HEK293T (cell line): ENCODE measurements around the gene SYT7.

Experiments
- BHLHE40 ChIP-seq: fragments of 450-650 bp; IDR thresholded peaks from 2 replicates; pipeline ENCODE4 v1.6.1; 2016; ENCODE audit warnings: mild to moderate bottlenecking, moderate library complexity, borderline replicate concordance
- CTBP1 ChIP-seq: fragments of 450-650 bp; IDR thresholded peaks from 2 replicates; pipeline ENCODE4 v1.6.1; 2016; ENCODE audit warnings: borderline replicate concordance
- ELF4 ChIP-seq: fragments of 450-650 bp; IDR thresholded peaks from 2 replicates; pipeline ENCODE4 v1.6.1; 2017; ENCODE audit warnings: antibody characterized with exemption
- FOXA1 ChIP-seq: fragments of 450-650 bp; IDR thresholded peaks from 2 replicates; pipeline ENCODE4 v1.6.1; 2016; ENCODE audit warnings: mild to moderate bottlenecking
- FOXK2 ChIP-seq: fragments of 450-650 bp; IDR thresholded peaks from 2 replicates; pipeline ENCODE4 v1.6.1; 2016; ENCODE audit warnings: mild to moderate bottlenecking
- FOXM1 ChIP-seq: fragments of 450-650 bp; IDR thresholded peaks from 2 replicates; pipeline ENCODE4 v1.6.1; 2017; ENCODE audit warnings: mild to moderate bottlenecking, borderline replicate concordance
- HDGF ChIP-seq: fragments of 450-650 bp; IDR thresholded peaks from 2 replicates; pipeline ENCODE4 v1.6.1; 2017; ENCODE audit warnings: antibody characterized with exemption, borderline replicate concordance
- LEF1 ChIP-seq: fragments of 450-650 bp; IDR thresholded peaks from 2 replicates; pipeline ENCODE4 v1.6.1; 2017; ENCODE audit warnings: mild to moderate bottlenecking, borderline replicate concordance
- NFRKB ChIP-seq: fragments of 450-650 bp; IDR thresholded peaks from 2 replicates; pipeline ENCODE4 v1.6.1; 2016; ENCODE audit warnings: mild to moderate bottlenecking, moderate library complexity
- PKNOX1 ChIP-seq: fragments of 450-650 bp; IDR thresholded peaks from 2 replicates; pipeline ENCODE4 v1.6.1; 2016
- SP1 ChIP-seq: fragments of 450-650 bp; IDR thresholded peaks from 2 replicates; pipeline ENCODE4 v1.6.1; 2017
- SUZ12 ChIP-seq: fragments of 450-650 bp; IDR thresholded peaks from 2 replicates; pipeline ENCODE4 v1.6.1; 2016; ENCODE audit warnings: mild to moderate bottlenecking
- TARDBP ChIP-seq: fragments of 450-650 bp; IDR thresholded peaks from 2 replicates; pipeline ENCODE4 v1.6.1; 2016

DNA sequence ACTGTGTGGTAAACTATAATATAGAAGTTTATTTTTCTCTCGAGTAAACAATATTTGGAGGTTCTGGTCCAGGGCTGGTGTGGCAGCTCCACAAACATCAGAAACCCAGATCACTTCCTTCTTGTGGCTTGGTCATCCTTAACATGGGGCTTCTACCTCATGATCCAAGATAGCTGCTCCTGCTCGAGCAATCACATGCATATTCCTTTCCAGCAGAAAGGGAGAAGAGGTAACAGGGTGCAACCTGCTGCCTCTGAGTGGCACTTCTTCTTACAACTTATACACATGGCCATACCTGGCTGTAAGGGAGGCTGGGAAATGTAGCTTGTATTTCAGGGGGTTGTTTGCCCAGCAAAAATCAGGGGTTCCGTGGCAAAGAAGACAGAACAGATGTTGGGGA, 44.6 kb upstream of the SYT7 start:
- TF ChIP-seq SUZ12 (no peak), HDGF (no peak), PKNOX1 (no peak), BHLHE40 (no peak), FOXM1 (no peak), FOXA1 (no peak), TARDBP (no peak), SP1 (no peak), FOXK2 (no peak), LEF1 (no peak), ELF4 (no peak), CTBP1 (no peak), NFRKB (no peak)
